Measurements from ENCODE around the gene KCNQ5. TPM values are rescaled to one million over a fixed set of nuclear protein-coding genes. Genes with fewer than 3 reads are reported as not detected.

Gene KCNQ5
- polyA plus RNA-seq, 3 donors: not detected

DNA sequence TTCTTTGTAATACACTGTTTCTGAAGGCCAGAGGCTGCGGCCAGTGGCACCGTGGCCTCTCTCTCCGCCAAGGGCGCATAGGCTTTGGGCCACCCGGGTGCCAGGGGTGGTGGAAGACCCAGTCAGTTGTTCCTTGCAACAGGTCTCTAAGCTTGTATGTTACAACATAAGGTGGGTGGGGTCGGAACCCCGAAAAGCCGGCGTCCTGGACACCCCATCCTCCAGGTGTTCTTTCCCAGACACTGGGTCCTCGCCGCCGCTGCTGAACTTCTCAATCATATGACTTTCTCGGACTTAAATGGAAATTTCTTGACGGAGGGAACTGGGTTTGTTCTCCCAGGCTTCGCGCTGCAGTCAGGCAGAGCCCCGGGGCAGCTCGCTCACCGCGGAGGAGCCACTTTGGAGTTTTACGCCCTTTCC lies 983 bp upstream of the KCNQ5 start:
- H3K27me3 Mint-ChIP-seq (ENCODE audit: low read depth in 3 of 3): peaks cover 22 to 33% (median 23%) of the 10 kb centered on the region in 3 donors
- H3K27ac Mint-ChIP-seq: no peak overlapping the region
- intact Hi-C loops (cut with micrococcal nuclease): no loop called here
- WGBS (ENCODE audit: insufficient coverage): 10% methylated on average over 20 of the region's 21 CpGs
- Histone ChIP-seq H2AFZ (ENCODE audit: insufficient read depth, low read depth, low read length, poor library complexity, severe bottlenecking) (peak overlapping the region; percentile 88), H3K27me3 (ENCODE audit: control insufficient read depth in 2 of 2, insufficient read depth in 2 of 2, low read length in 2 of 2) (peaks cover 5 to 21% of the 10 kb centered on the region in 2 donors), H3K27ac (ENCODE audit: low read depth in 1 of 2, low read length in 2 of 2) (no peak overlapping the region), H3K9ac (ENCODE audit: insufficient read depth, low read length, poor library complexity, severe bottlenecking) (peak overlapping the region; percentile 49), H3K36me3 (replicated peaks in 1 of 2; ENCODE audit: control insufficient read depth in 1 of 2, insufficient read depth in 2 of 2, low read length in 2 of 2) (no peaks in the 10 kb centered on the region), H3K4me1 (ENCODE audit: control insufficient read depth in 1 of 2, insufficient read depth in 2 of 2, low read length in 2 of 2) (peaks cover 40 to 44% of the 10 kb centered on the region in 2 donors), H3K79me2 (ENCODE audit: insufficient read depth, low read length) (peaks cover 10% of the 10 kb centered on the region), H4K20me1 (ENCODE audit: insufficient read depth, low read length) (no peaks in the 10 kb centered on the region), H3K4me3 (replicated peaks in 1 of 3; ENCODE audit: low read depth in 2 of 3, low read length in 3 of 3) (peak overlapping the region; percentile 38 to 89 (median 43)), H3K9me3 (replicated peaks in 1 of 2; ENCODE audit: control insufficient read depth in 1 of 2, insufficient read depth in 1 of 2, low read length in 2 of 2) (no peaks in the 10 kb centered on the region), H3K4me2 (replicated peaks; ENCODE audit: extremely low read depth, low read length, poor library complexity, severe bottlenecking) (peak overlapping the region; percentile 100)
- TF ChIP-seq, protein P1, sequence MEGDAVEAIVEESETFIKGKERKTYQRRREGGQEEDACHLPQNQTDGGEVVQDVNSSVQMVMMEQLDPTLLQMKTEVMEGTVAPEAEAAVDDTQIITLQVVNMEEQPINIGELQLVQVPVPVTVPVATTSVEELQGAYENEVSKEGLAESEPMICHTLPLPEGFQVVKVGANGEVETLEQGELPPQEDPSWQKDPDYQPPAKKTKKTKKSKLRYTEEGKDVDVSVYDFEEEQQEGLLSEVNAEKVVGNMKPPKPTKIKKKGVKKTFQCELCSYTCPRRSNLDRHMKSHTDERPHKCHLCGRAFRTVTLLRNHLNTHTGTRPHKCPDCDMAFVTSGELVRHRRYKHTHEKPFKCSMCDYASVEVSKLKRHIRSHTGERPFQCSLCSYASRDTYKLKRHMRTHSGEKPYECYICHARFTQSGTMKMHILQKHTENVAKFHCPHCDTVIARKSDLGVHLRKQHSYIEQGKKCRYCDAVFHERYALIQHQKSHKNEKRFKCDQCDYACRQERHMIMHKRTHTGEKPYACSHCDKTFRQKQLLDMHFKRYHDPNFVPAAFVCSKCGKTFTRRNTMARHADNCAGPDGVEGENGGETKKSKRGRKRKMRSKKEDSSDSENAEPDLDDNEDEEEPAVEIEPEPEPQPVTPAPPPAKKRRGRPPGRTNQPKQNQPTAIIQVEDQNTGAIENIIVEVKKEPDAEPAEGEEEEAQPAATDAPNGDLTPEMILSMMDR (IDR thresholded peaks at IDR 0.05): no peak
- peak overlapping the region; percentile 90 to 98 for H3K4me3 Mint-ChIP-seq
- DNase-seq: no peak
- peaks cover 37% of the 10 kb centered on the region for H3K4me1 Mint-ChIP-seq
- H3K36me3 Mint-ChIP-seq: no peaks in the 10 kb centered on the region
- H3K9me3 Mint-ChIP-seq: peaks cover 0 to 9% (median 0%) of the 10 kb centered on the region in 7 donors

DNA sequence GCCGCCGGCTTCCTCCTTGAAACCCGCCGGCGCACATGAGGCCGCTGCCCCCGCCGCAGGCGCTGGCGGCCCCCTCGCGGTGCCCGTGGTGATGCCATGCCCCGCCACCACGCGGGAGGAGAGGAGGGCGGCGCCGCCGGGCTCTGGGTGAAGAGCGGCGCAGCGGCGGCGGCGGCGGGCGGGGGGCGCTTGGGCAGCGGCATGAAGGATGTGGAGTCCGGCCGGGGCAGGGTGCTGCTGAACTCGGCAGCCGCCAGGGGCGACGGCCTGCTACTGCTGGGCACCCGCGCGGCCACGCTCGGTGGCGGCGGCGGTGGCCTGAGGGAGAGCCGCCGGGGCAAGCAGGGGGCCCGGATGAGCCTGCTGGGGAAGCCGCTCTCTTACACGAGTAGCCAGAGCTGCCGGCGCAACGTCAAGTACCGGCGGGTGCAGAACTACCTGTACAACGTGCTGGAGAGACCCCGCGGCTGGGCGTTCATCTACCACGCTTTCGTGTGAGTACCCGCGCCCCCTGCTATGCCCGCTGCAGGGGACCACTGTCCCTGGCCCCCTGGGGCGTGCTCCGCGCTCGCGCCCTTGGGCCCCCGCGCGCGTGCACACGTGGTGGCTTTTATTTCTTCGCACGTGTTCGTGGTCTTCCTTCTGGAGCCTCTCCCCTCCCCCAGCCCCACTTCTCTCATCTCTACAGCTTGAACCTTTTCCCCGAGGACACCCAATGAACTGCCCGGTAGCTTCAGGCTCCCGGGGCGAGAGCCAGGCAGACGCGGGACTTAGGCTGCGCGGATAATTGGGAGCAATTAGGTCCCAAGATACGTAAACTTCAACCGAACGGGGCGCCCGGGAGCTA lies 453 bp downstream of the KCNQ5 start:
- H3K36me3 Mint-ChIP-seq: no peaks in the 10 kb centered on the region
- peaks cover 21 to 32% (median 23%) of the 10 kb centered on the region in 3 donors for H3K27me3 Mint-ChIP-seq (ENCODE audit: low read depth in 3 of 3)
- Histone ChIP-seq H2AFZ (ENCODE audit: insufficient read depth, low read depth, low read length, poor library complexity, severe bottlenecking) (peak overlapping the region; percentile 88), H3K9me3 (replicated peaks in 1 of 2; ENCODE audit: control insufficient read depth in 1 of 2, insufficient read depth in 1 of 2, low read length in 2 of 2) (no peaks in the 10 kb centered on the region), H3K36me3 (replicated peaks in 1 of 2; ENCODE audit: control insufficient read depth in 1 of 2, insufficient read depth in 2 of 2, low read length in 2 of 2) (no peaks in the 10 kb centered on the region), H3K9ac (ENCODE audit: insufficient read depth, low read length, poor library complexity, severe bottlenecking) (peak overlapping the region; percentile 49), H3K4me3 (replicated peaks in 1 of 3; ENCODE audit: low read depth in 2 of 3, low read length in 3 of 3) (peak overlapping the region; percentile 51 to 89 (median 67)), H4K20me1 (ENCODE audit: insufficient read depth, low read length) (no peaks in the 10 kb centered on the region), H3K79me2 (ENCODE audit: insufficient read depth, low read length) (peaks cover 10% of the 10 kb centered on the region), H3K27ac (ENCODE audit: low read depth in 1 of 2, low read length in 2 of 2) (no peak overlapping the region), H3K4me2 (replicated peaks; ENCODE audit: extremely low read depth, low read length, poor library complexity, severe bottlenecking) (peak overlapping the region; percentile 100), H3K4me1 (ENCODE audit: control insufficient read depth in 1 of 2, insufficient read depth in 2 of 2, low read length in 2 of 2) (peaks cover 40 to 44% of the 10 kb centered on the region in 2 donors), H3K27me3 (ENCODE audit: control insufficient read depth in 2 of 2, insufficient read depth in 2 of 2, low read length in 2 of 2) (peaks cover 5 to 21% of the 10 kb centered on the region in 2 donors)
- WGBS (ENCODE audit: insufficient coverage): under 1% methylated on average over 87 of the region's 89 CpGs
- H3K4me3 Mint-ChIP-seq: peak overlapping the region; percentile 90 to 98
- peaks cover 0 to 8% (median 0%) of the 10 kb centered on the region in 7 donors for H3K9me3 Mint-ChIP-seq
- intact Hi-C loops (cut with micrococcal nuclease): no loop called here
- TF ChIP-seq, protein P1 (IDR thresholded peaks at IDR 0.05): no peak
- DNase-seq: peak in 2 of 3 donors; percentile 7 to 22
- peak overlapping the region in 2 of 7 donors; percentile 11 to 47 for H3K27ac Mint-ChIP-seq
- H3K4me1 Mint-ChIP-seq: peaks cover 34% of the 10 kb centered on the region

All from CD14-positive monocyte (primary cell).